Measurements from ENCODE around the gene FTO. TPM values are rescaled to one million over a fixed set of nuclear protein-coding genes. Genes with fewer than 3 reads are reported as not detected.

The FTO gene
- total and polyA plus RNA-seq, 3 donors from 2014 or later: 32.4 to 64.7 (median 50.3) TPM

GRCh38 chr16:53914736-53915135 is 210.8 kb downstream of the FTO start:
- intact Hi-C loops (cut with DNase I; ENCODE audit: low total_unique reads): no loop called here
- TF ChIP-seq CTCF (IDR thresholded peaks at IDR 0.05): no peak
- TF ChIP-seq POLR2A (IDR thresholded peaks at IDR 0.05): no peak
- no peak overlapping the region for H3K27ac ChIP-seq
- H3K4me1 ChIP-seq: peaks cover 11% of the 10 kb centered on the region
- H3K9me3 ChIP-seq: no peaks in the 10 kb centered on the region
- H3K27me3 ChIP-seq: no peaks in the 10 kb centered on the region
- H3K36me3 ChIP-seq (ENCODE audit: low read depth, missing control alignments): no peaks in the 10 kb centered on the region
- H3K4me3 ChIP-seq: no peak overlapping the region
- DNase-seq: no peak
- 72 to 74% methylated on average over 3 of the region's 3 CpGs for WGBS, 2 donors

GRCh38 chr16:53915452-53916160 is 211.7 kb downstream of the FTO start:
- no peak overlapping the region for H3K4me3 ChIP-seq
- WGBS, 2 donors: 74 to 77% methylated on average over 5 of the region's 5 CpGs
- H3K36me3 ChIP-seq (ENCODE audit: low read depth, missing control alignments): no peaks in the 10 kb centered on the region
- intact Hi-C loops (cut with DNase I; ENCODE audit: low total_unique reads): no loop called here
- H3K27me3 ChIP-seq: no peaks in the 10 kb centered on the region
- peak; percentile 69 for DNase-seq
- H3K4me1 ChIP-seq: peaks cover 11% of the 10 kb centered on the region
- H3K9me3 ChIP-seq: no peaks in the 10 kb centered on the region
- TF ChIP-seq CTCF (IDR thresholded peaks at IDR 0.05): no peak
- TF ChIP-seq POLR2A (IDR thresholded peaks at IDR 0.05): no peak
- no peak overlapping the region for H3K27ac ChIP-seq

- Histone ChIP-seq H3K27me3 (no peaks in the 10 kb centered on the region), H3K4me1 (no peaks in the 10 kb centered on the region), H3K4me3 (no peak overlapping the region), H3K27ac (no peak overlapping the region), H3K36me3 (ENCODE audit: low read depth, missing control alignments) (no peaks in the 10 kb centered on the region), H3K9me3 (no peaks in the 10 kb centered on the region)
- intact Hi-C loops (cut with DNase I; ENCODE audit: low total_unique reads): no loop called here
- 90 to 94% methylated on average over 3 of the region's 3 CpGs for WGBS, 2 donors
- DNase-seq: no peak
- TF ChIP-seq POLR2A (IDR thresholded peaks at IDR 0.05) (no peak), CTCF (IDR thresholded peaks at IDR 0.05) (no peak)
Measured at GRCh38 chr16:53920988-53921387, 217.0 kb downstream of the FTO start.

GRCh38 chr16:53922067-53922806 is 218.3 kb downstream of the FTO start:
- TF ChIP-seq POLR2A (IDR thresholded peaks at IDR 0.05): no peak
- WGBS, 2 donors: 93 to 94% methylated on average over 6 of the region's 6 CpGs
- DNase-seq: no peak
- Histone ChIP-seq H3K4me3 (no peak overlapping the region), H3K27ac (no peak overlapping the region), H3K4me1 (no peaks in the 10 kb centered on the region), H3K9me3 (no peaks in the 10 kb centered on the region), H3K27me3 (no peaks in the 10 kb centered on the region), H3K36me3 (ENCODE audit: low read depth, missing control alignments) (no peaks in the 10 kb centered on the region)
- intact Hi-C loops (cut with DNase I; ENCODE audit: low total_unique reads): no loop called here

GRCh38 chr16:53922807-53923571 is 219.0 kb downstream of the FTO start:
- 68 to 79% methylated on average over 9 of the region's 9 CpGs for WGBS, 2 donors
- TF ChIP-seq POLR2A (IDR thresholded peaks at IDR 0.05) (no peak), CTCF (IDR thresholded peaks at IDR 0.05) (no peak)
- no peak overlapping the region for H3K27ac ChIP-seq

More at GRCh38 chr16:53922807-53923571, 219.0 kb downstream of the FTO start:
- no peaks in the 10 kb centered on the region for H3K9me3 ChIP-seq
- no peaks in the 10 kb centered on the region for H3K4me1 ChIP-seq
- no peak for DNase-seq
- H3K27me3 ChIP-seq: no peaks in the 10 kb centered on the region
- H3K36me3 ChIP-seq (ENCODE audit: low read depth, missing control alignments): no peaks in the 10 kb centered on the region
- H3K4me3 ChIP-seq: no peak overlapping the region
- intact Hi-C loops (cut with DNase I; ENCODE audit: low total_unique reads): no loop called here

All from testis (tissue), 3 donors.